Activated T-helper 1 cell treated with Interleukin-2 at 50 U/mL for 16 hours (primary cell): ENCODE results near the gene DAAM1.

Source experiments
- DNase-seq: peaks from one replicate; pipeline ENCODE4 v3.0.0-alpha.2; 2020; ENCODE audit warnings: low read depth

The DAAM1 gene

GRCh38 chr14:59221568-59221967 lies 33.1 kb downstream of the DAAM1 start:
- no peak for DNase-seq

DNA sequence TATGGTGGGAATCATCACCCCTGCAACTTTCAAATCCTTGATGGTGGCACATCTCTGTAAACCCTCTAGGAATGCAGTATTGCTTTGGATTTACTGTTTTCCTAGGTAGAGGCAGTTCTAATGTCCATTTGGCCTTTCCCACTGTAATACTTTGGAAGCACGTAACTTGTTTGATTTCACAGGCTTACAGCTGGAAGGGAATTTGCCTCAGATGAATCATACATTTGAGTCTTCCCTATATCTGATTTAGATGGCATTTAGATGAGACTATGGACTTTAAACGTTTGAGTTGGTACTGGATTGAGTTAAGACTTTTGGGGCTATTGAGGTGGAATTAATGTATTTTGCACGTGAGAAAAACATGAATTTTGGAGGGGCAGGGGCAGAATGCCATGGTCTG lies 35.9 kb downstream of the DAAM1 start:
- no peak for DNase-seq

DNA sequence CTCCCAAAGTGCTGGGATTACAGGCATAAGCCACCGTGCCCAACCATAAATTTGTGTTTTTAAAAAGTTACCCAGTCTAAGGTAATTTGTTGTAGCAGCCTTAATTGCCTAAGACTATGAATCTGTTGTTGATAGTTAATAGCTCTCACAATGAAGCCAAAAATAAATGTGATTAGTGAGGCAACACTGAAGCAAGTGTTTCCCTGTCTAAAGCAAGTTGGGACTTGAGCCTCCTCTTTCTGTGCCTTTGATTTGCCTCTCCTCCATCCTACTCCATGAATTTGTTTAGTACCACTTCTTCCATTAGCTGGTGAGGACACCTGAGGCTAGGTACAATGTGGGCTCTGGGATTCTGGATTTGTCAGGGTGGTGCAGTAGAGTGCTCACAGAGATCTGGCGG lies 36.8 kb downstream of the DAAM1 start:
- no peak for DNase-seq

DNA sequence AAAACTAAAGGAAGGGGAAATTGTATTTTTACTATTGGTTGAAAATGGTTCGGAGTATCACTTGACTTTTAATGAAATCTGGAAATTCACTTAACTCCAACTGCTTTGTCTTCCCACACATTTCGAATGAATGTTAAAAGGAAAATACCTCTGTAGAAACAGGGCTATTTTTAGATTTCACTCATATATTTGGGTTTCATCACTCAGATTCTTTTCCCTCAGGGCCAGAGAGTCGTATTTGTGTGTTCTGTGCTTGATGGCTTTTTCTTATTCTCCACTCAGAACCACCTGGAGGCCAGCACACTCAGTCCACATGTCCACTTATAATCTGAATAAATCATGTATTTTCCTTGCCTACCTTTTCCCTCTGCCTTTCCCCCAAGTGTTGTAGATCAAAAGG lies 40.0 kb downstream of the DAAM1 start:
- DNase-seq = no peak

GRCh38 chr14:59229653-59230406 lies 41.4 kb downstream of the DAAM1 start:
- no peak for DNase-seq

DNA sequence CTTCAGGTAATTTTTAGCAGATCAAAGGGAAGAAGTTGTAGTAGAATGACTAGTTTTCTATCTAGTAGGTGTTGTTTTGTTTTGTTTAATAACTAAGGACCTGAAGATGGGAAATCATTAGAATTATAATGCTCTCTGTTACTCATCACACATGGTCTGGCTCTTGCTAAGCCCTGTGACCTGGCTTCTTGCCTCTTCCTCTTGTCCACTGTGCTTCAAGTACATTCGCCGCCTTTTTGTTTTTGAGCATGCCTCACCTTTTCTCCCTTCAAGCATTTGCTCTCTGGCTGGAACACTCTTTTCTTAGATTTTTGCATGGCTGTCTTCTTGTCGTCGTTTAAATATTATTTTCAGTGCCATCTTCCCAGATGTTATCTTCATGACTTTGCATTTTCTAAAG lies 47.7 kb downstream of the DAAM1 start:
- no peak for DNase-seq

- no peak for DNase-seq
Observed at GRCh38 chr14:59238216-59238615, 49.7 kb downstream of the DAAM1 start.

GRCh38 chr14:59239022-59239421 lies 50.6 kb downstream of the DAAM1 start:
- DNase-seq = no peak

DNA sequence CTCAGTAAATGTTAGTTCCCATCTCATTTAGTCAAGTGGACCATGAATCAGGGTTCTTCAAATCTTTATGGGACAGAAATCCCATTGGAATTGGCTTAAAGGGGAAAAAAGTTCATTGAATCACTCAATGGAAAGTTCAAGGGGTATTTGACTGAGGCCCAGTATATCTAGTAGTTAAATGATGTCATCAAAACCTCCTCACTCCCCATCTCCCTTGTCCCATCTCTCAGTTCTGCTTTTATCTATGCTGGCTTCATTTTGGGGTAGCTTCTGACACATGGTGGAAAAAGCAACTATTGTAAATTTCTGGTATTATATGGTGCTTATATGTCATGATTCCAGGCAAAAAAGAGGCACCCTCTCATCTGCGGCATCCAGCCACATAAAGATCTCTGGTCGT lies 51.9 kb downstream of the DAAM1 start:
- DNase-seq = no peak

DNA sequence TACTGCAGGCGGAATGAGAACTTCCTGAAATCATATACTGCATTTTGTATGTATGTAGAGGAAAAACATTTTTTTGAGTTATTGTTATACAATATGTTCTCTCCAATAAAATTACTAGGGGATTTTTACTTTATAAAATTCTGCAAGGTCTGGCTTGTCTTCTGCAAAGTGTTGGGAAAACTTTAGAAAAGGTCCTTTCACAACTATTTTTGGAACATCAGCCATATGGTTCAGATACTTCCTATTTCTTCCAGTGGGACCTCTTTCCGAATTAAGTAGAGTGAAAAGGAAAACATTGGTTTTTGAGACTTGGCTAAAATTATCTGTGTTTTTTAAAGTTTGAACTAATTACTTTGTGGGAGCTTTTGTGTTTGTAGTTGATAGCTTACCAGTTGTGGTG lies 52.7 kb downstream of the DAAM1 start:
- no peak for DNase-seq

DNA sequence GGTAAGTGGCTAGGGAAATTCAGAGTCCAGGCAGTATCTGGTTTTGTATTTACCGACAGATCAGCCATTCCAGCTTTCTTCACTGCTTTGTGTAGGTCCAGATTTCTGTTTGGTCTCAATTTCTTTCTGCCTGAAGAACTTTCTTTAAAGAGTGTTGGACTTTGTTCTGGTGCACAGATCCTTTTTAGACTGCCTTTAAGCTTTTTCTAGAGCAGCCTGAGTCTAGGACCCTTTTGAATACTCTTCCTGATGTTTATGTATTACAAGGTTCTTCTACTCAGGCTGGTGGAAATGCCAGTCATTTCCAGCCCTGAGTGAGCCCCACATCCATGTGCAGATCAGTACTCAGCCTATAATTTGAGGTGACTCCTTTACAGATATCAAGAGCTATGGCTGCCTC lies 54.7 kb downstream of the DAAM1 start:
- DNase-seq = no peak

DNA sequence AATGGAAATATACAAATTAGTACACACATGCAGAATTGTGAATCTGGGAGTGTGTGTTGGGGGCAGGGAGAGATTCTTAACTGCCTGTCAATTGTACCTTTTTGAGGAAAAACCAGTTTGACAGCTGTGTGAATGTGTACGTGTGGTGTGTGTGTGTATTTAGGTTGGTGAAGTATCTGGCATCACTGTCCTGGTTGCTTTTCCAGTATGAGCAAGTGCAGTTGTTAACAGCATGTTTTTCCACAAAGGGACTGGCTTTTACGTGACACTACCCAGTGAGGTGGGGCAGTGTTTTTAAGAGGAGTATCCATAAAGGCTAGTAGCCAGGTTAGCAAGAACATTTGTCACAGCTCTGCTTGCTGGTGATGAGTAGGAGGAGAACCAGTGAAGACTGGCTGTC lies 56.1 kb downstream of the DAAM1 start:
- no peak for DNase-seq

DNA sequence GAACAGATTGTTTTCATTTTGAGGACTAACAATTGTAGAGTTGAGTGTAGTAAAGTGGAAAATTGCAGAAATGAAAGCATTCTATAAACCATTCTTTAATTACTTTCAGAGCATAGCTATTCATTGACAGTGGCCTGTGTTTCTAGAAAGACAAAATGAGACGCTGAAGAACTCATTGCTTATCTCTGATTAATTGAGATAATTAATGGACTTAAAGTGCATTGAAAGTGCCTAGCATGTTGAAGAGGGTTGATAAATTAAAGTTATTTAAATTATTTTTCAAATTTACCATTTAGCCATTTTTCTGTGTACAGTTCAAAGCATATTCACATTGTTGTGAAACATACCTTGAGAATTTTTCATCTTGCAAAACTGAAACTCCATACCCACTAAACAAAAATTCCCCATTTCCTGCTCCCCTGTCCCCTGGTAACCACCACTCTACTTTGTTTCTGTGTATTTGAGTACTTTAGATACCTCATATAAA lies 57.4 kb downstream of the DAAM1 start:
- no peak for DNase-seq

DNA sequence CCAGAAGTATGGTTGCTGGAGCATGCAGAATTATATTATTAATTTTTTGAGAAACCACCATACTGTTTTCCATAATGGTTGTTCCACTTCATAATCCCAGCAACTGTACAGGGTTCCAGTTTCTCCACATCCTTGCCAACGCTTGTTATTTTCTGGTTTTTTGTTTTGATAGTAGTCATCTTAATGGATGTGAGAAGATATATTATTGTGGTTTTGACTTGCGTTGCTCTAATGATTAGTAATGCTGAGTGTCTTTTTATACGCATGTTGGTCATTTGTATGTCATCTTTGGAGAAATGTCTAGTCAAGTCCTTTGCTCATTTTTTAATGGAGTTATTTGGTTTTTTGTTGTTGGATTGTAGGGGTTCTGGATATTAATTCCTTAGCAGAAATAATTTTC lies 58.1 kb downstream of the DAAM1 start:
- DNase-seq = no peak

DNA sequence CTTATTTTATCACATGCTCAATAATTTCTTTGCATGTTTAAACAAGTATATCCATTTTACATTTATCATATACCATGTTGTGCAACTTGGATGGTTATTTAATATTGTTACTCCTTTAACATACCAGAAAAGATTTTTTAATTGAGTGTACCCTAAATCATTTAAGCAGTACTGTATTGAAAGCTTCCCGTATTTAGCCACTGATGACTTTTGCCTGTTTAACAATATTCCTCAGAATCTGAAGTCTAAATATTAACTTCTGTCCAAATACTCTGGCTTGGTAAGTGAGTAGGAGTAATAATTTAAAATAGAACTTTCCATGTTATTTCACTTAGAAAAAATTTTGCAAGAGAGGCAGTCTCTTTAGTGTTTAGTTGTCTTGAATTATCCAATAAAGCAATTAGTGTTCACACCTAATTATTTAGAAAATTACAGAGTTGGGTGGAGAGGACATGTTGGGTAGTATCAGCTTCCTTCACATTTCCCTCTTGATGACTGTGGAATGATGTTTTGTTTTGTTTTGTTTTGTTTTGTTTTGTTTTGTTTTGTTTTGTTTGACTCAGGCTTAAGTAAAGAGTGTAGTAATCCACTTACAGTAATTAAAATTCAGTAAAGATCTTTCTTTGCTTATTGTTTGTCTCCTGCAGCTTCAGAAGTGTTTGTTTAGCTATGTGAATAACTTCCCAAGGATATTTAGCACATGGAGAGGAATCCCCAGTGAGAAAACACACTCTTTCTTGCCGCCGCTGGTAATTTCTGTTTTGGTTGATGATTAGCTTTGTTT lies 59.5 kb downstream of the DAAM1 start:
- DNase-seq = no peak

GRCh38 chr14:59249029-59249428 lies 60.6 kb downstream of the DAAM1 start:
- DNase-seq = no peak

GRCh38 chr14:59251811-59252771 lies 63.6 kb downstream of the DAAM1 start:
- DNase-seq = no peak

GRCh38 chr14:59252772-59253500 lies 64.5 kb downstream of the DAAM1 start:
- no peak for DNase-seq

GRCh38 chr14:59253527-59253926 lies 65.1 kb downstream of the DAAM1 start:
- no peak for DNase-seq

DNA sequence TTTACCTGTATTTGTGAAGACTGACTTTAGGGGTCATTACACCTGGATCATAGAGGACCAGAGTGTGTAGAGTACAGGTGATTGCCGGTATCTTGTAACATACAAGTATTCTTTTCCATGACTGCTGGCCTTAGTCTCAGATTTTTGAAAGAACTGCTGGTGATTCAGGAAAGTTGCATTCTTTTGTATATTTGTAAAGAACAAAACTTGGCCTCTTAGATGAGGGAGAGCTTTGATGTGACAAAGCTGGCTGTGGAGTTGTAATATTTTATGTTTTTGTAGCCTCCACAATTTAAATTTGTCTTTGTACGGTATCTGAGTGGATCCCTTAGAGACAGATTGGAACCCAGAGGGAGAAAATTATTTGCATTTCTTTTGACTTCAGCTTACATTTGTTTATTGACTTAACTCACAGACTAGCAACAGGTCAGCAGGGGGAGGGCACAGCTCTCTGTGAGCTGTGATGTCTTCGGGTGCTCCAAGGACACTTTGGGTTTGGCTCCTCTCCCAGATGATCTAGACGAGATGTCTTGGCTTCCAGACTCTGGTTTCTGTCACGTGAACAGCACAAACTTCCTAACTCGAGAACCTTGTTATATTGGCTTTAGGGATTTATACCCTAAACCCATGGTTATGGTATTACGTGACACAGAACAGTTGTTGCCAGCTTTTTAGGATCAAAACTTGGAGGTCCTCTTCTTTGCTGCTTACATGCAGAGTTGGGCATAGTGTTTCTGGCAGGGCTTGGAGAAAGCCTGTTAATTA lies 65.9 kb downstream of the DAAM1 start:
- no peak for DNase-seq
